ENCODE measurements around the gene GLB1L.

- no peak for TF ChIP-seq CTCF (IDR thresholded peaks at IDR 0.05)
- TF ChIP-seq POLR2AphosphoS5 (IDR thresholded peaks at IDR 0.05; ENCODE audit: insufficient read depth in 1 of 2, low read depth in 1 of 2): no peak
These were observed 39.3 kb downstream of the GLB1L start for GRCh38 chr2:219205981-219206327.

Data from vagina (tissue), 2 donors.